Lung (tissue), 12 donors: ENCODE measurements around the gene GNG7. TPM values are rescaled to one million over a fixed set of nuclear protein-coding genes. Genes with fewer than 3 reads are reported as not detected.
A peak's percentile ranks its signal among the peaks of the same experiment; 100 is the strongest.

ENCODE experiments used
- ATAC-seq: fragments of 200-7000 bp; cut with Tn5 transposase; one replicate; pipeline ENCODE4 v1.9.1; 2020; ENCODE audit warnings: moderate number of reproducible peaks; ENCODE audit not compliant: insufficient read depth, low FRiP score
- DNase-seq, 3 donors: peaks; one replicate each; pipeline ENCODE4 v3.0.0-alpha.2; 2013 to 2017
- H3K27ac ChIP-seq, 2 donors: one replicate each; pipeline ENCODE4 v1.5.1; 2013; ENCODE audit warnings: mild to moderate bottlenecking in 2 of 2, moderate library complexity in 2 of 2, control low read depth in 1 of 2, inconsistent platforms in 1 of 2, low read depth in 1 of 2, low read length in 1 of 2
- H3K27me3 ChIP-seq, 3 donors: one replicate each; pipeline ENCODE4 v1.5.1; 2013; ENCODE audit warnings: low read length in 2 of 3; ENCODE audit not compliant: control insufficient read depth in 3 of 3, insufficient read depth in 3 of 3
- H3K36me3 ChIP-seq, 4 donors: one replicate each; pipeline ENCODE4 v1.5.1; 2013; ENCODE audit warnings: low read length in 4 of 4, mild to moderate bottlenecking in 1 of 4, moderate library complexity in 1 of 4; ENCODE audit not compliant: control insufficient read depth in 4 of 4, insufficient read depth in 4 of 4
- H3K4me1 ChIP-seq, 5 donors: one replicate each; pipeline ENCODE4 v1.5.1; 2013; ENCODE audit warnings: low read length in 5 of 5, mild to moderate bottlenecking in 2 of 5, moderate library complexity in 1 of 5; ENCODE audit not compliant: control insufficient read depth in 5 of 5, insufficient read depth in 5 of 5
- H3K4me3 ChIP-seq: one replicate; pipeline ENCODE4 v1.5.1; 2013; ENCODE audit warnings: mild to moderate bottlenecking, control low read depth, moderate library complexity
- H3K9ac ChIP-seq, 2 donors: one replicate each; pipeline ENCODE4 v1.5.1; 2013; ENCODE audit warnings: low read length in 2 of 2, control low read depth in 1 of 2; ENCODE audit not compliant: insufficient read depth in 1 of 2
- H3K9me3 ChIP-seq, 4 donors: one replicate each; pipeline ENCODE4 v1.5.1; 2013; ENCODE audit warnings: low read length in 3 of 4, mild to moderate bottlenecking in 1 of 4, moderate library complexity in 1 of 4; ENCODE audit not compliant: control insufficient read depth in 4 of 4, insufficient read depth in 3 of 4
- CTCF ChIP-seq: IDR thresholded peaks from 2 replicates; pipeline ENCODE4 v1.5.1; 2012; ENCODE audit warnings: mild to moderate bottlenecking; ENCODE audit errors: control extremely low read depth, extremely low read depth
- WGBS, 2 donors: extraction: QIAGEN DNeasy Blood & Tissue Kit; methylation state at CpG; one replicate each; pipeline ENCODE4 v1.1.7; 2013; 5-methylcytosine and 5-hydroxymethylcytosine counted together
- polyA plus RNA-seq, 2 donors: library from polyadenylated mRNA; stranded (reverse); fragments of 200-250 nt; gene quantifications; one replicate each; pipeline ENCODE4 v1.2.1, GENCODE V29; 2013
- total RNA-seq, 2 donors: library from RNA; depleted of rRNA in 1 of 2; stranded (reverse); fragments of >200 nt in 1 of 2; gene quantifications; one replicate each; pipeline ENCODE4 v1.2.1, GENCODE V29; 2014 to 2021
- donor health status: control.
- donor health status: control.
- donor health status: Bipolar disorder and iron deficiency.
- donor health status: healthy.
- donor health status: DM: yes; HTN: yes; CAD: no.

The GNG7 gene
- total and polyA plus RNA-seq, 4 donors, result 1.6 to 4.5 (median 2.8) TPM

DNA sequence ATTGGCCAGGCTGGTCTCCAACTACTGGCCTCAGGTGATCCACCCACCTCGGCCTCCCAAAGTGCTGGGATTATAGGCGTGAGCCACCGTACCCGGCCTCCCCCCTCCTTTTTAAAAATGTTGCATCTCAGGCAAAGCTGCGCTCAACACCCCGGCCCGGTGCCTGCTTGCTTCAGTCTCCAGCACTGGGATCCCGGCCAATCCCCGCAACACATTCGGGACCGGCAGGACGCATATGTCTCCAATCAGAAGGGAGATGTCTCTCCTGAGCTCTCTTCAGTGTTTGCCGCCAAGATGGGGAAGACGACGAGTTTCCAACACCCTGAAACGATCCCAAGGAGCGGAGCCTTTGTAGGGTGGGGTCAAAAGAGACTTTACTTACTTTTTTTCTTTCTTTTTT is 16.1 kb downstream of the GNG7 start:
- no peaks in the 10 kb centered on the region for H3K4me1 ChIP-seq
- TF ChIP-seq CTCF, result no peak
- no peak for DNase-seq
- no peak overlapping the region for H3K9ac ChIP-seq
- no peak overlapping the region for H3K27ac ChIP-seq
- H3K27me3 ChIP-seq, result no peaks in the 10 kb centered on the region
- 84 to 86% methylated on average over 17 of the region's 17 CpGs for WGBS, 2 donors
- H3K4me3 ChIP-seq, result no peak overlapping the region
- no peaks in the 10 kb centered on the region for H3K36me3 ChIP-seq
- no peak for ATAC-seq
- no peaks in the 10 kb centered on the region for H3K9me3 ChIP-seq

DNA sequence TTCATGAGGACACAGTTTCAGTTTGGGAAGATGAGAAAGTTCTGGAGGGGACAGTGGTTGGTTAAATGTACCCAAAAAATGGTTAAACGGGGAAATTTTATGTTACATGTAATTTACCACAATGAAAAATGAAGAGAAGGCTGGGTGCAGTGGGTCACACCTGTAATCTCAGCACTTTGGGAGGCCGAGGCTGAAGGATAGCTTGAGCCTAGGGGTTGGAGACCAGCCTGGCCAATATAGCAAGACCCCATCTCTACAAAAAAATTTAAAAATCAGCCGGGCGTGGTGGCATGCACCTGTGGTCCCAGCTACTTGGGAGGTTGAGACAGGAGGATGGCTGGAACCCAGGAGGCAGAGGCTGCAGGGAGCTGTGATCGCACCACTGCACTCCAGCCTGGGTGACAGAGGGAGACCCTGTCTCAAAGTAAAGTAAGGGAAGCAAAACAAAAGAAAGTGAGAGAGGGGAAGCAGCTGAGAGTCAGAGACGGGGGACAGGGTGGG is 17.2 kb downstream of the GNG7 start:
- no peaks in the 10 kb centered on the region for H3K4me1 ChIP-seq
- ATAC-seq (no peak), DNase-seq (no peak)
- peak overlapping the region in 1 of 2 donors; percentile 57 for H3K27ac ChIP-seq
- H3K9ac ChIP-seq, result no peak overlapping the region
- no peak for TF ChIP-seq CTCF
- peak overlapping the region; percentile 8 for H3K4me3 ChIP-seq
- no peaks in the 10 kb centered on the region for H3K36me3 ChIP-seq
- no peaks in the 10 kb centered on the region for H3K9me3 ChIP-seq
- WGBS, 2 donors, result 92 to 93% methylated on average over 6 of the region's 6 CpGs
- H3K27me3 ChIP-seq, result no peaks in the 10 kb centered on the region

- DNase-seq, result no peak
- Histone ChIP-seq H3K4me1 (peaks cover 0 to 1% (median 0%) of the 10 kb centered on the region in 5 donors), H3K27ac (no peak overlapping the region), H3K36me3 (no peaks in the 10 kb centered on the region), H3K27me3 (no peaks in the 10 kb centered on the region), H3K9me3 (no peaks in the 10 kb centered on the region), H3K9ac (no peak overlapping the region), H3K4me3 (no peak overlapping the region)
- ATAC-seq, result no peak
- WGBS, 2 donors, result 87 to 92% methylated on average over 20 of the region's 20 CpGs
- no peak for TF ChIP-seq CTCF
Observed at GRCh38 chr19:2683430-2684003, 19.0 kb downstream of the GNG7 start.

GRCh38 chr19:2680808-2681207 is 21.7 kb downstream of the GNG7 start:
- no peaks in the 10 kb centered on the region for H3K27me3 ChIP-seq
- H3K4me1 ChIP-seq, result peaks cover 0 to 2% (median 0%) of the 10 kb centered on the region in 5 donors
- H3K9ac ChIP-seq, result no peak overlapping the region
- H3K4me3 ChIP-seq, result no peak overlapping the region
- TF ChIP-seq CTCF, result no peak
- H3K27ac ChIP-seq, result no peak overlapping the region
- H3K9me3 ChIP-seq, result no peaks in the 10 kb centered on the region
- 92 to 93% methylated on average over 11 of the region's 11 CpGs for WGBS, 2 donors
- DNase-seq (no peak), ATAC-seq (no peak)
- H3K36me3 ChIP-seq, result no peaks in the 10 kb centered on the region
